Stomach (tissue), 4 donors: Measurements from ENCODE around the gene DUSP9.

Source experiments
- CTCF ChIP-seq, 7 experiments: fragments of 450-650 bp in 4 of 7; fragments of 200-600 bp in 3 of 7; sonication (generic) in 3 of 7; IDR thresholded peaks; one replicate each; pipeline ENCODE4 v1.5.1; 2016 to 2019; ENCODE audit warnings: antibody characterized with exemption in 7 of 7, control low read depth in 2 of 7, mild to moderate bottlenecking in 1 of 7
- POLR2AphosphoS5 ChIP-seq, 3 donors: sonication (generic); formaldehyde crosslinking; IDR thresholded peaks; one replicate each; pipeline ENCODE4 v1.6.1; 2016; ENCODE audit warnings: antibody characterized with exemption in 3 of 3

DNA sequence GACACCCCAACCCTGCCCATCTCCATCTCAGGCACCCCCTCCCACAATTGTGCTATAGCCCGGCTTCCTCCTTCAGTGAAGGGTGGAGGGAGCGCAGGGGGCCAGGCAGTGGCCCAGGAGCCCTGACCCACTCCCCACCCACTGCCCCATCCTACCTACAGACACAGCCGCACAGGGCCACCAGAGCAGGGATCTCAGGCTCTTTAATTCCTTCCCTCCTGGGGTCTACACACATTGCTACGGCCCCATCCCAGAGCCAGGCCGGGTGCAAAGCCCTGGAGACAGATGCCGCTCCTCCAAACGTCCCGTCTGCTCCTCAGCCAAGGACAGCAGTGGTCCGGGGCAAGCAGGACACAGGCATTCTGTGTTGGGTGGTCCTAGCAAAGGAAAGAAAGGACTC lies 12.8 kb upstream of the DUSP9 start:
- TF ChIP-seq CTCF (IDR thresholded peaks at IDR 0.05) (no peak), POLR2AphosphoS5 (IDR thresholded peaks at IDR 0.05) (no peak)
